ENCODE data around the gene MRTFB.

GRCh38 chr16:14284371-14284770 is 213.3 kb downstream of the MRTFB start:
- TF ChIP-seq CTCF (IDR thresholded peaks at IDR 0.05) (no peak), POLR2AphosphoS5 (IDR thresholded peaks at IDR 0.05) (no peak)

All from suprapubic skin (tissue), 3 donors.